Neural cell (in vitro differentiated cells): ENCODE data around the gene WNT6. TPM values are rescaled to one million over a fixed set of nuclear protein-coding genes. Genes with fewer than 3 reads are reported as not detected.

Source experiments
- H2AFZ ChIP-seq: fragments of 200-600, 300-800 bp; sonication (generic), shearing (Covaris generic); 2 replicates; pipeline ENCODE4 v1.6.0; 2014; ENCODE audit warnings: low read depth, mild to moderate bottlenecking, antibody characterized with exemption, low read length, moderate library complexity
- H3F3A ChIP-seq: fragments of 200-600 bp; shearing (Covaris generic); 2 replicates; pipeline ENCODE4 v1.6.1; 2016; ENCODE audit warnings: mild to moderate bottlenecking, moderate library complexity, mixed read lengths, antibody characterized with exemption, low read length; ENCODE audit not compliant: insufficient read depth, poor library complexity, severe bottlenecking
- H3K27ac ChIP-seq: fragments of 200-600, 300-800 bp; sonication (generic), shearing (Covaris generic); 2 replicates; pipeline ENCODE4 v1.5.1; 2014; ENCODE audit warnings: mild to moderate bottlenecking, low read length, moderate library complexity
- H3K27me3 ChIP-seq: fragments of 300-800, 200-600 bp; sonication (generic), shearing (Covaris generic); 2 replicates; pipeline ENCODE4 v1.6.0; 2014; ENCODE audit warnings: mild to moderate bottlenecking, low read depth, low read length, moderate library complexity; ENCODE audit not compliant: insufficient read depth
- H3K36me3 ChIP-seq: fragments of 300-800, 200-600 bp; sonication (generic), shearing (Covaris generic); 2 replicates; pipeline ENCODE4 v1.5.1; 2014; ENCODE audit warnings: mild to moderate bottlenecking, antibody characterized with exemption, low read length, moderate library complexity; ENCODE audit not compliant: insufficient read depth
- H3K4me2 ChIP-seq: fragments of 300-800, 200-600 bp; sonication (generic), shearing (Covaris generic); 2 replicates; pipeline ENCODE4 v1.6.0; 2014; ENCODE audit warnings: mild to moderate bottlenecking, low read length
- H3K4me3 ChIP-seq: fragments of 300-800, 200-600 bp; sonication (generic), shearing (Covaris generic); 2 replicates; pipeline ENCODE4 v1.5.1; 2014; ENCODE audit warnings: mild to moderate bottlenecking, low read length, moderate library complexity
- H3K79me2 ChIP-seq: fragments of 200-600 bp; shearing (Covaris generic); replicated peaks from 2 replicates; pipeline ENCODE4 v1.6.0; 2014; ENCODE audit warnings: mild to moderate bottlenecking, low read length, moderate library complexity; ENCODE audit not compliant: insufficient read depth
- H3K9ac ChIP-seq: fragments of 300-800, 200-600 bp; sonication (generic), shearing (Covaris generic); 2 replicates; pipeline ENCODE4 v1.6.1; 2016; ENCODE audit warnings: mild to moderate bottlenecking, low read length, mixed read lengths
- H3K9me2 ChIP-seq: fragments of 200-600 bp; shearing (Covaris generic); 2 replicates; pipeline ENCODE4 v1.6.1; 2016; ENCODE audit warnings: mild to moderate bottlenecking, low read length, mixed read lengths; ENCODE audit not compliant: insufficient read depth
- H3K9me3 ChIP-seq: fragments of 200-600, 300-800 bp; sonication (generic), shearing (Covaris generic); 2 replicates; pipeline ENCODE4 v1.6.1; 2016; ENCODE audit warnings: mild to moderate bottlenecking, mixed run types, low read length, moderate library complexity, mixed read lengths
- H4K20me1 ChIP-seq: fragments of 200-600 bp; shearing (Covaris generic); 2 replicates; pipeline ENCODE4 v1.6.1; 2016; ENCODE audit warnings: mild to moderate bottlenecking, mixed run types; ENCODE audit not compliant: insufficient read depth
- CTCF ChIP-seq: fragments of 450-650 bp; IDR thresholded peaks from 2 replicates; pipeline ENCODE4 v1.5.1; 2014; ENCODE audit warnings: antibody characterized with exemption, mild to moderate bottlenecking, moderate library complexity; ENCODE audit not compliant: poor library complexity, severe bottlenecking
- EP300 ChIP-seq: fragments of 450-650 bp; conservative IDR thresholded peaks from 2 replicates; pipeline ENCODE4 v1.6.1; 2014; ENCODE audit warnings: antibody characterized with exemption, mild to moderate bottlenecking, moderate library complexity; ENCODE audit not compliant: poor library complexity, severe bottlenecking
- EZH2 ChIP-seq: fragments of 200-600, 300-800 bp; shearing (Covaris generic), sonication (generic); IDR thresholded peaks from 2 replicates; pipeline ENCODE4 v1.6.1; 2014; ENCODE audit warnings: antibody characterized with exemption, low read length, borderline replicate concordance, mild to moderate bottlenecking; ENCODE audit not compliant: insufficient read depth, poor library complexity, severe bottlenecking
- MXI1 ChIP-seq: fragments of 450-650 bp; conservative IDR thresholded peaks from 2 replicates; pipeline ENCODE4 v1.6.1; 2014; ENCODE audit warnings: antibody characterized with exemption, mild to moderate bottlenecking; ENCODE audit not compliant: poor library complexity, severe bottlenecking
- POLR2AphosphoS5 ChIP-seq: IDR thresholded peaks from 2 replicates; pipeline ENCODE4 v1.6.1; 2012
- RAD21 ChIP-seq: fragments of 450-650 bp; conservative IDR thresholded peaks from 2 replicates; pipeline ENCODE4 v1.6.1; 2014; ENCODE audit warnings: antibody characterized with exemption, mild to moderate bottlenecking, moderate library complexity
- REST ChIP-seq: IDR thresholded peaks from 2 replicates; pipeline ENCODE4 v1.6.1; 2012; ENCODE audit warnings: borderline replicate concordance
- SMC3 ChIP-seq: fragments of 450-650 bp; conservative IDR thresholded peaks from 2 replicates; pipeline ENCODE4 v1.6.1; 2014; ENCODE audit warnings: antibody characterized with exemption, mild to moderate bottlenecking, moderate library complexity; ENCODE audit not compliant: poor library complexity
- TAF1 ChIP-seq: IDR thresholded peaks from 2 replicates; pipeline ENCODE4 v1.6.1; 2012; ENCODE audit warnings: low read depth
- polyA plus RNA-seq: library from polyadenylated mRNA; depleted of rRNA; stranded (reverse); fragments of >200 nt; gene quantifications from 2 replicates; pipeline ENCODE4 v1.2.3, GENCODE V29; 2014

WNT6 gene
- polyA plus RNA-seq, 1 donor from 2014 or later = not detected

GRCh38 chr2:218837495-218837894 lies 22.1 kb upstream of the WNT6 start:
- no peaks in the 10 kb centered on the region for H3F3A ChIP-seq
- no peaks in the 10 kb centered on the region for H3K36me3 ChIP-seq
- H3K9me2 ChIP-seq = no peaks in the 10 kb centered on the region
- no peak overlapping the region for H2AFZ ChIP-seq
- H3K9me3 ChIP-seq = no peaks in the 10 kb centered on the region
- H3K79me2 ChIP-seq = no peaks in the 10 kb centered on the region
- no peak overlapping the region for H3K4me3 ChIP-seq
- H4K20me1 ChIP-seq = no peaks in the 10 kb centered on the region
- peaks cover 13% of the 10 kb centered on the region for H3K27me3 ChIP-seq
- no peak overlapping the region for H3K9ac ChIP-seq
- H3K27ac ChIP-seq = no peak overlapping the region
- H3K4me2 ChIP-seq = no peak overlapping the region
- TF ChIP-seq TAF1 = no peak
- TF ChIP-seq POLR2AphosphoS5 = no peak
- no peak for TF ChIP-seq EZH2
- TF ChIP-seq RAD21 = no peak
- TF ChIP-seq CTCF = no peak
- TF ChIP-seq SMC3 = no peak
- TF ChIP-seq MXI1 = no peak
- no peak for TF ChIP-seq REST
- TF ChIP-seq EP300 = no peak

- H3K4me2 ChIP-seq = no peak overlapping the region
- no peaks in the 10 kb centered on the region for H4K20me1 ChIP-seq
- no peaks in the 10 kb centered on the region for H3K9me3 ChIP-seq
- peaks cover 8% of the 10 kb centered on the region for H3K27me3 ChIP-seq
- no peak for TF ChIP-seq MXI1
- no peak for TF ChIP-seq POLR2AphosphoS5
- TF ChIP-seq REST = no peak
- TF ChIP-seq SMC3 = no peak
- TF ChIP-seq EP300 = no peak
- TF ChIP-seq EZH2 = no peak
- TF ChIP-seq CTCF = no peak
- no peak for TF ChIP-seq RAD21
- no peak for TF ChIP-seq TAF1
- H3K36me3 ChIP-seq = no peaks in the 10 kb centered on the region
- no peak overlapping the region for H2AFZ ChIP-seq
- H3F3A ChIP-seq = no peaks in the 10 kb centered on the region
- no peak overlapping the region for H3K27ac ChIP-seq
- no peak overlapping the region for H3K9ac ChIP-seq
- no peak overlapping the region for H3K4me3 ChIP-seq
- no peaks in the 10 kb centered on the region for H3K9me2 ChIP-seq
- no peaks in the 10 kb centered on the region for H3K79me2 ChIP-seq
Measured at GRCh38 chr2:218839430-218839829, 20.2 kb upstream of the WNT6 start.
